ENCODE data around the gene SEC24D.

DNA sequence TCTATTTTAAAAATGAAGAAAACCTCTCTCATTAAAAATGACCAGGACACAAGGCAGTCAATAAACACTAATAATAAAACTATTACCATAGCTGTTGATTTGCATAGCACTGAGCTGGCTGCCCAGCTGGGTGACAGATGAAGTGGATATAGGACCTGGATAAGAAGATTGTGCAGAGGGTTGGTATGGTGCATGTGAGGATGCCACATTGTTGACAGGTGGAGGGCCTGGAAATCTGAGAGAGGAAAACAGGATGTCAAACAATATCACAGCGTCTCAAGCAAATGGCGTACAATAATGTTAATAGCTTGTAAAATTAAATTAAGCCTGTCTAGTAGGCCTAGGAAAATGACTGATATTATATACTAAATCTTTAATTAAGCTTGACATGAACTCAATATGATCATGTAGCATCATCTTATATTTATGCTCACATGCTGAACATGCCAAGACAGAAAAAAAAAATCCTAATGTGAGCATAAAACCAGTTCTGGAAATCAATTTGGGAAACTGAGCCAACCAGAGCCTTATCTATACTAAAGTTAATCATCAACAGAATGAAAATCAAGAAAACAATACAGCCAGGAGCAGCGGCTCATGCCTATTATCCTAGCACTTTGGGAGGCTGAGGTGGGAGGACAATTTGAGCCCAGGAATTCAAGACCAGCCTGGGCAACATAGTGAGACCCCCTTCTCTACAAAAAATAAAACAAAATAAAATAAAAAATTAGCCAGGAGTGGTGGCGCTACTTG lies 18.6 kb downstream of the SEC24D start:
- TF ChIP-seq, protein P1, sequence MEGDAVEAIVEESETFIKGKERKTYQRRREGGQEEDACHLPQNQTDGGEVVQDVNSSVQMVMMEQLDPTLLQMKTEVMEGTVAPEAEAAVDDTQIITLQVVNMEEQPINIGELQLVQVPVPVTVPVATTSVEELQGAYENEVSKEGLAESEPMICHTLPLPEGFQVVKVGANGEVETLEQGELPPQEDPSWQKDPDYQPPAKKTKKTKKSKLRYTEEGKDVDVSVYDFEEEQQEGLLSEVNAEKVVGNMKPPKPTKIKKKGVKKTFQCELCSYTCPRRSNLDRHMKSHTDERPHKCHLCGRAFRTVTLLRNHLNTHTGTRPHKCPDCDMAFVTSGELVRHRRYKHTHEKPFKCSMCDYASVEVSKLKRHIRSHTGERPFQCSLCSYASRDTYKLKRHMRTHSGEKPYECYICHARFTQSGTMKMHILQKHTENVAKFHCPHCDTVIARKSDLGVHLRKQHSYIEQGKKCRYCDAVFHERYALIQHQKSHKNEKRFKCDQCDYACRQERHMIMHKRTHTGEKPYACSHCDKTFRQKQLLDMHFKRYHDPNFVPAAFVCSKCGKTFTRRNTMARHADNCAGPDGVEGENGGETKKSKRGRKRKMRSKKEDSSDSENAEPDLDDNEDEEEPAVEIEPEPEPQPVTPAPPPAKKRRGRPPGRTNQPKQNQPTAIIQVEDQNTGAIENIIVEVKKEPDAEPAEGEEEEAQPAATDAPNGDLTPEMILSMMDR (IDR thresholded peaks at IDR 0.05) = no peak
- no peak for TF ChIP-seq ZFX (IDR thresholded peaks at IDR 0.05; ENCODE audit: borderline replicate concordance)
